HG03520 (cell line): Measurements from ENCODE around the gene KRT80.

ENCODE experiments used
- ATAC-seq: cut with Tn5 transposase; IDR thresholded peaks from one replicate; pipeline ENCODE4 v1.9.1; 2021; ENCODE audit warnings: mild to moderate bottlenecking, moderate library complexity; ENCODE audit not compliant: unreplicated experiment

KRT80 gene

GRCh38 chr12:52181746-52182145, 10.1 kb downstream of the KRT80 start:
- ATAC-seq: no peak

- ATAC-seq: no peak
Measured at GRCh38 chr12:52180971-52181628, 10.7 kb downstream of the KRT80 start.

- ATAC-seq: no peak
Measured at GRCh38 chr12:52179396-52179973, 12.3 kb downstream of the KRT80 start.

- no peak for ATAC-seq
Measured at GRCh38 chr12:52178984-52179383, 12.8 kb downstream of the KRT80 start.

GRCh38 chr12:52178443-52178842, 13.4 kb downstream of the KRT80 start:
- no peak for ATAC-seq

GRCh38 chr12:52175371-52176350, 16.2 kb downstream of the KRT80 start:
- no peak for ATAC-seq

GRCh38 chr12:52173526-52173925, 18.3 kb downstream of the KRT80 start:
- no peak for ATAC-seq

GRCh38 chr12:52172956-52173355, 18.9 kb downstream of the KRT80 start:
- no peak for ATAC-seq

GRCh38 chr12:52171950-52172512, 19.8 kb downstream of the KRT80 start:
- no peak for ATAC-seq

- ATAC-seq: no peak
Measured at GRCh38 chr12:52170827-52171226, 21.0 kb downstream of the KRT80 start.

- no peak for ATAC-seq
Measured at GRCh38 chr12:52169886-52170285, 21.9 kb downstream of the KRT80 start.

- no peak for ATAC-seq
Measured at GRCh38 chr12:52168019-52168717, 23.6 kb downstream of the KRT80 start.

- no peak for ATAC-seq
Measured at GRCh38 chr12:52167526-52167925, 24.3 kb downstream of the KRT80 start.

GRCh38 chr12:52166672-52167071, 25.1 kb downstream of the KRT80 start:
- ATAC-seq: no peak

- ATAC-seq: no peak
Measured at GRCh38 chr12:52165096-52165855, 26.5 kb downstream of the KRT80 start.

- ATAC-seq: no peak
Measured at GRCh38 chr12:52164624-52165023, 27.2 kb downstream of the KRT80 start.

- ATAC-seq: no peak
Measured at GRCh38 chr12:52162981-52163380, 28.8 kb downstream of the KRT80 start.

GRCh38 chr12:52160200-52160599, 31.6 kb downstream of the KRT80 start:
- no peak for ATAC-seq

GRCh38 chr12:52157566-52158150, 34.2 kb downstream of the KRT80 start:
- ATAC-seq: no peak
